Smooth muscle cell of the brain vasculature (primary cell): ENCODE results near the gene GUCY1A1.

Source experiments
- DNase-seq: peaks from one replicate; pipeline ENCODE4 v3.0.0-alpha.2; 2012; ENCODE audit warnings: low read depth, low spot score

GUCY1A1 gene

GRCh38 chr4:155777971-155778735, 111.5 kb downstream of the GUCY1A1 start:
- DNase-seq = no peak

- no peak for DNase-seq
These were observed 114.1 kb downstream of the GUCY1A1 start for GRCh38 chr4:155780775-155781174.

- DNase-seq = no peak
These were observed 114.7 kb downstream of the GUCY1A1 start for GRCh38 chr4:155781249-155781831.
